Esophagus squamous epithelium (tissue), 4 donors: ENCODE results near the gene LKAAEAR1.

ENCODE experiments used
- CTCF ChIP-seq, 6 experiments: fragments of 450-650 bp in 4 of 6; fragments of 200-600 bp in 2 of 6; sonication (generic) in 2 of 6; IDR thresholded peaks; one replicate each; pipeline ENCODE4 v1.5.1; 2016 to 2019; ENCODE audit warnings: antibody characterized with exemption in 6 of 6, mild to moderate bottlenecking in 4 of 6, moderate library complexity in 4 of 6
- POLR2A ChIP-seq, 4 donors: fragments of 450-650 bp; IDR thresholded peaks; one replicate each; pipeline ENCODE4 v1.6.1; 2017; ENCODE audit warnings: antibody characterized with exemption in 4 of 4, mild to moderate bottlenecking in 4 of 4, moderate library complexity in 3 of 4

- TF ChIP-seq CTCF (IDR thresholded peaks at IDR 0.05), result no peak
- TF ChIP-seq POLR2A (IDR thresholded peaks at IDR 0.05), result peak in 1 of 4 donors; percentile 27
These were observed 34.9 kb downstream of the LKAAEAR1 start, which contains the start of gene SOX18 for GRCh38 chr20:64049060-64049877.
